SK-N-SH (cell line): Measurements from ENCODE around the gene CBX3.

Experiments used
- CHD2 ChIP-seq: fragments of 150-350 bp; IDR thresholded peaks from 2 replicates; pipeline ENCODE4 v1.6.1; 2018; ENCODE audit warnings: low read length; ENCODE audit not compliant: partially characterized antibody
- EP300 ChIP-seq, 2 experiments: IDR thresholded peaks; 2 replicates each; pipeline versions ENCODE4 v1.4.0 to v1.6.1; 2012; ENCODE audit warnings: borderline replicate concordance in 1 of 2, low read depth in 1 of 2, low read length in 1 of 2
- GABPA ChIP-seq: IDR thresholded peaks from 2 replicates; pipeline ENCODE4 v1.4.0; 2012; ENCODE audit warnings: low read depth, mild to moderate bottlenecking
- MEF2A ChIP-seq: IDR thresholded peaks from 2 replicates; pipeline ENCODE4 v1.4.0; 2012; ENCODE audit warnings: low read depth, borderline replicate concordance
- NRF1 ChIP-seq: IDR thresholded peaks from 2 replicates; pipeline ENCODE4 v1.6.1; 2012; ENCODE audit warnings: low read depth, mild to moderate bottlenecking, low read length
- POLR2AphosphoS5 ChIP-seq: IDR thresholded peaks from 2 replicates; pipeline ENCODE4 v1.6.1; 2012; ENCODE audit warnings: low read depth, low read length
- RAD21 ChIP-seq: IDR thresholded peaks from 2 replicates; pipeline ENCODE4 v1.6.1; 2012; ENCODE audit warnings: mild to moderate bottlenecking, low read length
- SIN3A ChIP-seq: IDR thresholded peaks from 2 replicates; pipeline ENCODE4 v1.6.1; 2012; ENCODE audit warnings: low read depth, mild to moderate bottlenecking, low read length, moderate library complexity, borderline replicate concordance
- TAF1 ChIP-seq: IDR thresholded peaks from 2 replicates; pipeline ENCODE4 v1.6.1; 2012; ENCODE audit warnings: low read depth, mild to moderate bottlenecking, low read length, moderate library complexity, borderline replicate concordance
- TF ChIP-seq, protein P1 (sequence below): fragments of 200-600 bp; sonication (generic); IDR thresholded peaks from 2 replicates; pipeline ENCODE4 v1.6.1; 2017; ENCODE audit warnings: antibody characterized with exemption, mild to moderate bottlenecking, moderate library complexity
- TF ChIP-seq, protein P2 (sequence below): IDR thresholded peaks from 2 replicates; pipeline ENCODE4 v1.6.1; 2012; ENCODE audit warnings: mild to moderate bottlenecking, low read depth, low read length, moderate library complexity
- TF ChIP-seq, protein P3 (sequence below): IDR thresholded peaks from 2 replicates; pipeline ENCODE4; 2012

DNA sequence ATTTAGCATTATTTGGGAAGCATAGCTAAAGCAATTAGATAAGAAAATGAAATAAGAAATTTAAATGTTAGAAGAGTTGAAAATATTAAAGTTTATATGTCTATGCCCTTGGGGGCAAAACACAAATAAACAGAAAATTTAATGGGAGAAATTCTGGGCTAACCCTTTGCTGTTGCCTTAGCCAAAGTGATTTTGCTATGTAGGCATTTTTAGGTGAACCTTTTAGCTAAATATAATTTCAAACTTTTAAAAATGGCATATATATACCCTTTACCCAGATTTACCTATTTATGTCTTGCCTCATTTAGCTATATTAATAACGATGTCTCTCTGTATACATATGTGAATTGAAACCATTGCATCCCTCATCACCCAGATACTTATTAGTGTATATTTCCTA, 29.5 kb upstream of the CBX3 start:
- no peak for TF ChIP-seq POLR2AphosphoS5
- TF ChIP-seq, protein P1, sequence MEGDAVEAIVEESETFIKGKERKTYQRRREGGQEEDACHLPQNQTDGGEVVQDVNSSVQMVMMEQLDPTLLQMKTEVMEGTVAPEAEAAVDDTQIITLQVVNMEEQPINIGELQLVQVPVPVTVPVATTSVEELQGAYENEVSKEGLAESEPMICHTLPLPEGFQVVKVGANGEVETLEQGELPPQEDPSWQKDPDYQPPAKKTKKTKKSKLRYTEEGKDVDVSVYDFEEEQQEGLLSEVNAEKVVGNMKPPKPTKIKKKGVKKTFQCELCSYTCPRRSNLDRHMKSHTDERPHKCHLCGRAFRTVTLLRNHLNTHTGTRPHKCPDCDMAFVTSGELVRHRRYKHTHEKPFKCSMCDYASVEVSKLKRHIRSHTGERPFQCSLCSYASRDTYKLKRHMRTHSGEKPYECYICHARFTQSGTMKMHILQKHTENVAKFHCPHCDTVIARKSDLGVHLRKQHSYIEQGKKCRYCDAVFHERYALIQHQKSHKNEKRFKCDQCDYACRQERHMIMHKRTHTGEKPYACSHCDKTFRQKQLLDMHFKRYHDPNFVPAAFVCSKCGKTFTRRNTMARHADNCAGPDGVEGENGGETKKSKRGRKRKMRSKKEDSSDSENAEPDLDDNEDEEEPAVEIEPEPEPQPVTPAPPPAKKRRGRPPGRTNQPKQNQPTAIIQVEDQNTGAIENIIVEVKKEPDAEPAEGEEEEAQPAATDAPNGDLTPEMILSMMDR, result no peak
- no peak for TF ChIP-seq MEF2A
- TF ChIP-seq GABPA, result no peak
- TF ChIP-seq, protein P2, sequence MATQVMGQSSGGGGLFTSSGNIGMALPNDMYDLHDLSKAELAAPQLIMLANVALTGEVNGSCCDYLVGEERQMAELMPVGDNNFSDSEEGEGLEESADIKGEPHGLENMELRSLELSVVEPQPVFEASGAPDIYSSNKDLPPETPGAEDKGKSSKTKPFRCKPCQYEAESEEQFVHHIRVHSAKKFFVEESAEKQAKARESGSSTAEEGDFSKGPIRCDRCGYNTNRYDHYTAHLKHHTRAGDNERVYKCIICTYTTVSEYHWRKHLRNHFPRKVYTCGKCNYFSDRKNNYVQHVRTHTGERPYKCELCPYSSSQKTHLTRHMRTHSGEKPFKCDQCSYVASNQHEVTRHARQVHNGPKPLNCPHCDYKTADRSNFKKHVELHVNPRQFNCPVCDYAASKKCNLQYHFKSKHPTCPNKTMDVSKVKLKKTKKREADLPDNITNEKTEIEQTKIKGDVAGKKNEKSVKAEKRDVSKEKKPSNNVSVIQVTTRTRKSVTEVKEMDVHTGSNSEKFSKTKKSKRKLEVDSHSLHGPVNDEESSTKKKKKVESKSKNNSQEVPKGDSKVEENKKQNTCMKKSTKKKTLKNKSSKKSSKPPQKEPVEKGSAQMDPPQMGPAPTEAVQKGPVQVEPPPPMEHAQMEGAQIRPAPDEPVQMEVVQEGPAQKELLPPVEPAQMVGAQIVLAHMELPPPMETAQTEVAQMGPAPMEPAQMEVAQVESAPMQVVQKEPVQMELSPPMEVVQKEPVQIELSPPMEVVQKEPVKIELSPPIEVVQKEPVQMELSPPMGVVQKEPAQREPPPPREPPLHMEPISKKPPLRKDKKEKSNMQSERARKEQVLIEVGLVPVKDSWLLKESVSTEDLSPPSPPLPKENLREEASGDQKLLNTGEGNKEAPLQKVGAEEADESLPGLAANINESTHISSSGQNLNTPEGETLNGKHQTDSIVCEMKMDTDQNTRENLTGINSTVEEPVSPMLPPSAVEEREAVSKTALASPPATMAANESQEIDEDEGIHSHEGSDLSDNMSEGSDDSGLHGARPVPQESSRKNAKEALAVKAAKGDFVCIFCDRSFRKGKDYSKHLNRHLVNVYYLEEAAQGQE, result no peak
- TF ChIP-seq SIN3A, result no peak
- no peak for TF ChIP-seq CHD2
- TF ChIP-seq EP300 (IDR thresholded peaks at IDR 0.05; ENCODE audit: borderline replicate concordance in 1 of 2, low read depth in 1 of 2, low read length in 1 of 2), result no peak
- TF ChIP-seq RAD21, result no peak
- TF ChIP-seq, protein P3, sequence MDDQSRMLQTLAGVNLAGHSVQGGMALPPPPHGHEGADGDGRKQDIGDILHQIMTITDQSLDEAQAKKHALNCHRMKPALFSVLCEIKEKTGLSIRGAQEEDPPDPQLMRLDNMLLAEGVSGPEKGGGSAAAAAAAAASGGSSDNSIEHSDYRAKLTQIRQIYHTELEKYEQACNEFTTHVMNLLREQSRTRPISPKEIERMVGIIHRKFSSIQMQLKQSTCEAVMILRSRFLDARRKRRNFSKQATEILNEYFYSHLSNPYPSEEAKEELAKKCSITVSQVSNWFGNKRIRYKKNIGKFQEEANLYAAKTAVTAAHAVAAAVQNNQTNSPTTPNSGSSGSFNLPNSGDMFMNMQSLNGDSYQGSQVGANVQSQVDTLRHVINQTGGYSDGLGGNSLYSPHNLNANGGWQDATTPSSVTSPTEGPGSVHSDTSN, result no peak
- no peak for TF ChIP-seq NRF1
- no peak for TF ChIP-seq TAF1
